Measurements from ENCODE around the gene NTRK3.

DNA sequence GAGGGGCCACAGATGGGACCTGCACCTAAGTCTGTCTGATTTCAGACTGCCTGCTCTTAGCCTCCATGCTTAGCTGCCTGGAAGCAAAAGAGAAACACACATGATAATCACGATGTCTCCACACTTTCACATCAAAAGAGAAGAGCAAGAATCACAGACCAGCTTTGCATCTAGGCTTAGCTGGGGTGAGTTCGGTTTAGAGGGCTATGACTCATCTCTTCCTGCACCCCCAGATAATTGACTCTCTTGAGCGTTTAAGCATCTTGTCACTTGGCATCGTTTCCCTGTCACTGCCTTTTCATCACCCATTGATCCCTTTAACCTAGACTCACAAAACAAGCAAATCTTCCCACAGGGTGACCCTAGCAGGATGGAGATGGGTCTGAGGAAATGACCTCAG is 124.0 kb downstream of the NTRK3 start:
- TF ChIP-seq, protein P1, sequence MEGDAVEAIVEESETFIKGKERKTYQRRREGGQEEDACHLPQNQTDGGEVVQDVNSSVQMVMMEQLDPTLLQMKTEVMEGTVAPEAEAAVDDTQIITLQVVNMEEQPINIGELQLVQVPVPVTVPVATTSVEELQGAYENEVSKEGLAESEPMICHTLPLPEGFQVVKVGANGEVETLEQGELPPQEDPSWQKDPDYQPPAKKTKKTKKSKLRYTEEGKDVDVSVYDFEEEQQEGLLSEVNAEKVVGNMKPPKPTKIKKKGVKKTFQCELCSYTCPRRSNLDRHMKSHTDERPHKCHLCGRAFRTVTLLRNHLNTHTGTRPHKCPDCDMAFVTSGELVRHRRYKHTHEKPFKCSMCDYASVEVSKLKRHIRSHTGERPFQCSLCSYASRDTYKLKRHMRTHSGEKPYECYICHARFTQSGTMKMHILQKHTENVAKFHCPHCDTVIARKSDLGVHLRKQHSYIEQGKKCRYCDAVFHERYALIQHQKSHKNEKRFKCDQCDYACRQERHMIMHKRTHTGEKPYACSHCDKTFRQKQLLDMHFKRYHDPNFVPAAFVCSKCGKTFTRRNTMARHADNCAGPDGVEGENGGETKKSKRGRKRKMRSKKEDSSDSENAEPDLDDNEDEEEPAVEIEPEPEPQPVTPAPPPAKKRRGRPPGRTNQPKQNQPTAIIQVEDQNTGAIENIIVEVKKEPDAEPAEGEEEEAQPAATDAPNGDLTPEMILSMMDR (IDR thresholded peaks at IDR 0.05; ENCODE audit: poor library complexity, severe bottlenecking) = no peak
- TF ChIP-seq RAD21 (conservative IDR thresholded peaks at IDR 0.05) (no peak), POLR2AphosphoS5 (IDR thresholded peaks at IDR 0.05) (no peak)
- TF ChIP-seq, protein P2, sequence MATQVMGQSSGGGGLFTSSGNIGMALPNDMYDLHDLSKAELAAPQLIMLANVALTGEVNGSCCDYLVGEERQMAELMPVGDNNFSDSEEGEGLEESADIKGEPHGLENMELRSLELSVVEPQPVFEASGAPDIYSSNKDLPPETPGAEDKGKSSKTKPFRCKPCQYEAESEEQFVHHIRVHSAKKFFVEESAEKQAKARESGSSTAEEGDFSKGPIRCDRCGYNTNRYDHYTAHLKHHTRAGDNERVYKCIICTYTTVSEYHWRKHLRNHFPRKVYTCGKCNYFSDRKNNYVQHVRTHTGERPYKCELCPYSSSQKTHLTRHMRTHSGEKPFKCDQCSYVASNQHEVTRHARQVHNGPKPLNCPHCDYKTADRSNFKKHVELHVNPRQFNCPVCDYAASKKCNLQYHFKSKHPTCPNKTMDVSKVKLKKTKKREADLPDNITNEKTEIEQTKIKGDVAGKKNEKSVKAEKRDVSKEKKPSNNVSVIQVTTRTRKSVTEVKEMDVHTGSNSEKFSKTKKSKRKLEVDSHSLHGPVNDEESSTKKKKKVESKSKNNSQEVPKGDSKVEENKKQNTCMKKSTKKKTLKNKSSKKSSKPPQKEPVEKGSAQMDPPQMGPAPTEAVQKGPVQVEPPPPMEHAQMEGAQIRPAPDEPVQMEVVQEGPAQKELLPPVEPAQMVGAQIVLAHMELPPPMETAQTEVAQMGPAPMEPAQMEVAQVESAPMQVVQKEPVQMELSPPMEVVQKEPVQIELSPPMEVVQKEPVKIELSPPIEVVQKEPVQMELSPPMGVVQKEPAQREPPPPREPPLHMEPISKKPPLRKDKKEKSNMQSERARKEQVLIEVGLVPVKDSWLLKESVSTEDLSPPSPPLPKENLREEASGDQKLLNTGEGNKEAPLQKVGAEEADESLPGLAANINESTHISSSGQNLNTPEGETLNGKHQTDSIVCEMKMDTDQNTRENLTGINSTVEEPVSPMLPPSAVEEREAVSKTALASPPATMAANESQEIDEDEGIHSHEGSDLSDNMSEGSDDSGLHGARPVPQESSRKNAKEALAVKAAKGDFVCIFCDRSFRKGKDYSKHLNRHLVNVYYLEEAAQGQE (IDR thresholded peaks at IDR 0.05; ENCODE audit: borderline replicate concordance) = no peak

All from neural cell (in vitro differentiated cells).